ENCODE measurements around the gene FOXK2. TPM values are rescaled to one million over a fixed set of nuclear protein-coding genes. Genes with fewer than 3 reads are reported as not detected.

FOXK2 gene
- total RNA-seq, 2 experiments from 2014 or later = 76.2 to 144 TPM

GRCh38 chr17:82603981-82604448 lies 84.5 kb downstream of the FOXK2 start:
- Histone ChIP-seq H2AFZ (ENCODE audit: low read length) (no peak overlapping the region), H4K20me1 (ENCODE audit: insufficient read depth, low read length) (no peaks in the 10 kb centered on the region), H3K36me3 (ENCODE audit: insufficient read depth, low read length) (peaks cover 93% of the 10 kb centered on the region), H3K4me1 (ENCODE audit: insufficient read depth, low read length, poor library complexity, severe bottlenecking) (peaks cover 6% of the 10 kb centered on the region), H3K9me2 (ENCODE audit: insufficient read depth, low read length) (no peaks in the 10 kb centered on the region), H3K27ac (ENCODE audit: low read depth, low read length, poor library complexity, severe bottlenecking) (no peak overlapping the region), H3K9me3 (ENCODE audit: low read length) (no peaks in the 10 kb centered on the region), H3K79me2 (ENCODE audit: insufficient read depth, low read depth, low read length) (no peaks in the 10 kb centered on the region), H3K4me2 (ENCODE audit: low read length) (no peak overlapping the region), H3K4me3 (ENCODE audit: low read depth, low read length, poor library complexity, severe bottlenecking) (no peak overlapping the region)
- intact Hi-C loops (cut with micrococcal nuclease; ENCODE audit: unreplicated experiment) = no loop called here
- BruUV-seq (replicated peaks) = no TSS peak
- TF ChIP-seq EZH2phosphoT487 (IDR thresholded peaks at IDR 0.05; ENCODE audit: borderline replicate concordance, low read depth, low read length) (no peak), CTCF (conservative IDR thresholded peaks at IDR 0.05; ENCODE audit: low read length) (no peak)
- DNase-seq (ENCODE audit: low spot score) = no peak
- ChIA-PET POLR2A (no interaction called here), CTCF (ENCODE audit: unreplicated experiment) (no interaction called here)

GRCh38 chr17:82604532-82604931 lies 85.0 kb downstream of the FOXK2 start:
- H3K36me3 ChIP-seq (ENCODE audit: insufficient read depth, low read length) = peaks cover 94% of the 10 kb centered on the region
- H3K27ac ChIP-seq (ENCODE audit: low read depth, low read length, poor library complexity, severe bottlenecking) = no peak overlapping the region
- ChIA-PET POLR2A (interaction anchor here (1.0 kb wide), 1 partner anchor 314 kb away, joined by 3 read pairs; no protein-coding TSS in a partner anchor), CTCF (ENCODE audit: unreplicated experiment) (no interaction called here)
- no peak overlapping the region for H3K4me3 ChIP-seq (ENCODE audit: low read depth, low read length, poor library complexity, severe bottlenecking)
- H3K9me3 ChIP-seq (ENCODE audit: low read length) = no peaks in the 10 kb centered on the region
- peaks cover 5% of the 10 kb centered on the region for H3K4me1 ChIP-seq (ENCODE audit: insufficient read depth, low read length, poor library complexity, severe bottlenecking)
- intact Hi-C loops (cut with micrococcal nuclease; ENCODE audit: unreplicated experiment) = no loop called here
- no peak overlapping the region for H3K4me2 ChIP-seq (ENCODE audit: low read length)
- TF ChIP-seq EZH2phosphoT487 (IDR thresholded peaks at IDR 0.05; ENCODE audit: borderline replicate concordance, low read depth, low read length) (no peak), CTCF (conservative IDR thresholded peaks at IDR 0.05; ENCODE audit: low read length) (no peak)
- no peak for DNase-seq (ENCODE audit: low spot score)
- H3K79me2 ChIP-seq (ENCODE audit: insufficient read depth, low read depth, low read length) = no peaks in the 10 kb centered on the region
- no peaks in the 10 kb centered on the region for H4K20me1 ChIP-seq (ENCODE audit: insufficient read depth, low read length)
- H3K9me2 ChIP-seq (ENCODE audit: insufficient read depth, low read length) = no peaks in the 10 kb centered on the region
- BruUV-seq (replicated peaks) = no TSS peak
- H2AFZ ChIP-seq (ENCODE audit: low read length) = no peak overlapping the region

GRCh38 chr17:82605939-82606600 lies 86.5 kb downstream of the FOXK2 start:
- Histone ChIP-seq H3K9me3 (ENCODE audit: low read length) (no peaks in the 10 kb centered on the region), H2AFZ (ENCODE audit: low read length) (no peak overlapping the region), H3K4me2 (ENCODE audit: low read length) (no peak overlapping the region), H3K9me2 (ENCODE audit: insufficient read depth, low read length) (no peaks in the 10 kb centered on the region), H3K27ac (ENCODE audit: low read depth, low read length, poor library complexity, severe bottlenecking) (no peak overlapping the region), H3K4me1 (ENCODE audit: insufficient read depth, low read length, poor library complexity, severe bottlenecking) (no peaks in the 10 kb centered on the region), H4K20me1 (ENCODE audit: insufficient read depth, low read length) (no peaks in the 10 kb centered on the region), H3K4me3 (ENCODE audit: low read depth, low read length, poor library complexity, severe bottlenecking) (no peak overlapping the region), H3K79me2 (ENCODE audit: insufficient read depth, low read depth, low read length) (no peaks in the 10 kb centered on the region), H3K36me3 (ENCODE audit: insufficient read depth, low read length) (peaks cover 93% of the 10 kb centered on the region)
- no peak for TF ChIP-seq CTCF (conservative IDR thresholded peaks at IDR 0.05; ENCODE audit: low read length)
- BruUV-seq (replicated peaks) = no TSS peak
- intact Hi-C loops (cut with micrococcal nuclease; ENCODE audit: unreplicated experiment) = no loop called here
- ChIA-PET POLR2A (no interaction called here), CTCF (ENCODE audit: unreplicated experiment) (no interaction called here)
- DNase-seq (ENCODE audit: low spot score) = no peak
